Measurements from ENCODE around the gene CTPS2.

The CTPS2 gene

GRCh38 chrX:16639966-16640365, 72.5 kb downstream of the CTPS2 start:
- no CpG with 5 or more reads among the region's 6 CpGs for WGBS (ENCODE audit: extremely low coverage, insufficient coverage, low lambda C conversion rate)
- Histone ChIP-seq H3K79me2 (ENCODE audit: control insufficient read depth, insufficient read depth, low read length) (no peaks in the 10 kb centered on the region), H3K56ac (ENCODE audit: low read length) (no peak overlapping the region), H2BK5ac (ENCODE audit: low read length) (no peak overlapping the region), H4K5ac (ENCODE audit: low read length) (no peak overlapping the region), H3K4me3 (ENCODE audit: low read length) (no peak overlapping the region), H3K27me3 (ENCODE audit: insufficient read depth, low read length, poor library complexity) (no peaks in the 10 kb centered on the region), H3K27ac (ENCODE audit: low read depth, low read length) (no peak overlapping the region), H3K4me2 (ENCODE audit: low read length) (no peak overlapping the region), H3K4ac (ENCODE audit: low read depth, low read length) (no peak overlapping the region), H2AK5ac (ENCODE audit: low read length) (no peak overlapping the region), H3K79me1 (ENCODE audit: low read length) (no peaks in the 10 kb centered on the region), H3K23ac (ENCODE audit: low read length) (no peak overlapping the region), H3K18ac (ENCODE audit: low read length) (no peak overlapping the region), H2BK120ac (ENCODE audit: low read depth, low read length) (no peak overlapping the region), H3K9ac (ENCODE audit: low read length) (no peak overlapping the region), H3K36me3 (ENCODE audit: control insufficient read depth, insufficient read depth, low read length) (no peaks in the 10 kb centered on the region), H3K4me1 (ENCODE audit: control insufficient read depth, low read depth, low read length) (no peaks in the 10 kb centered on the region), H4K8ac (ENCODE audit: low read depth, low read length) (no peak overlapping the region), H2BK15ac (replicated peaks; ENCODE audit: low read depth) (no peak overlapping the region)
- DNase-seq, result no peak

- no peak overlapping the region for H3K4me3 ChIP-seq (ENCODE audit: low read length)
- WGBS (ENCODE audit: extremely low coverage, insufficient coverage, low lambda C conversion rate), result no CpG with 5 or more reads among the region's 7 CpGs
- H4K5ac ChIP-seq (ENCODE audit: low read length), result no peak overlapping the region
- no peak overlapping the region for H2AK5ac ChIP-seq (ENCODE audit: low read length)
- no peaks in the 10 kb centered on the region for H3K79me2 ChIP-seq (ENCODE audit: control insufficient read depth, insufficient read depth, low read length)
- H3K79me1 ChIP-seq (ENCODE audit: low read length), result no peaks in the 10 kb centered on the region
- no peak overlapping the region for H3K56ac ChIP-seq (ENCODE audit: low read length)
- no peak overlapping the region for H3K27ac ChIP-seq (ENCODE audit: low read depth, low read length)
- H3K18ac ChIP-seq (ENCODE audit: low read length), result no peak overlapping the region
- no peaks in the 10 kb centered on the region for H3K4me1 ChIP-seq (ENCODE audit: control insufficient read depth, low read depth, low read length)
- H3K9ac ChIP-seq (ENCODE audit: low read length), result no peak overlapping the region
- H2BK120ac ChIP-seq (ENCODE audit: low read depth, low read length), result no peak overlapping the region
- no peak overlapping the region for H3K4ac ChIP-seq (ENCODE audit: low read depth, low read length)
- H4K8ac ChIP-seq (ENCODE audit: low read depth, low read length), result no peak overlapping the region
- no peak for DNase-seq
- no peaks in the 10 kb centered on the region for H3K27me3 ChIP-seq (ENCODE audit: insufficient read depth, low read length, poor library complexity)
- no peaks in the 10 kb centered on the region for H3K36me3 ChIP-seq (ENCODE audit: control insufficient read depth, insufficient read depth, low read length)
- no peak overlapping the region for H2BK5ac ChIP-seq (ENCODE audit: low read length)
- H2BK15ac ChIP-seq (replicated peaks; ENCODE audit: low read depth), result no peak overlapping the region
- H3K4me2 ChIP-seq (ENCODE audit: low read length), result no peak overlapping the region
- no peak overlapping the region for H3K23ac ChIP-seq (ENCODE audit: low read length)
Observed at GRCh38 chrX:16638533-16638932, 73.9 kb downstream of the CTPS2 start.

GRCh38 chrX:16635596-16635995, 76.9 kb downstream of the CTPS2 start:
- Histone ChIP-seq H3K4me1 (ENCODE audit: control insufficient read depth, low read depth, low read length) (no peaks in the 10 kb centered on the region), H3K27me3 (ENCODE audit: insufficient read depth, low read length, poor library complexity) (no peaks in the 10 kb centered on the region), H3K4me3 (ENCODE audit: low read length) (no peak overlapping the region), H3K56ac (ENCODE audit: low read length) (no peak overlapping the region), H2BK15ac (replicated peaks; ENCODE audit: low read depth) (no peak overlapping the region), H2AK5ac (ENCODE audit: low read length) (no peak overlapping the region), H3K9ac (ENCODE audit: low read length) (no peak overlapping the region), H3K4ac (ENCODE audit: low read depth, low read length) (no peak overlapping the region), H2BK120ac (ENCODE audit: low read depth, low read length) (no peak overlapping the region), H2BK5ac (ENCODE audit: low read length) (no peak overlapping the region), H3K36me3 (ENCODE audit: control insufficient read depth, insufficient read depth, low read length) (no peaks in the 10 kb centered on the region), H3K79me1 (ENCODE audit: low read length) (no peaks in the 10 kb centered on the region), H3K18ac (ENCODE audit: low read length) (no peak overlapping the region), H3K79me2 (ENCODE audit: control insufficient read depth, insufficient read depth, low read length) (no peaks in the 10 kb centered on the region), H4K5ac (ENCODE audit: low read length) (no peak overlapping the region), H4K8ac (ENCODE audit: low read depth, low read length) (no peak overlapping the region), H3K4me2 (ENCODE audit: low read length) (no peak overlapping the region), H3K27ac (ENCODE audit: low read depth, low read length) (no peak overlapping the region), H3K23ac (ENCODE audit: low read length) (no peak overlapping the region)
- no peak for DNase-seq
- WGBS (ENCODE audit: extremely low coverage, insufficient coverage, low lambda C conversion rate), result no CpG with 5 or more reads among the region's 3 CpGs

- no peak overlapping the region for H3K23ac ChIP-seq (ENCODE audit: low read length)
- H4K5ac ChIP-seq (ENCODE audit: low read length), result no peak overlapping the region
- no peak overlapping the region for H2AK5ac ChIP-seq (ENCODE audit: low read length)
- H3K56ac ChIP-seq (ENCODE audit: low read length), result no peak overlapping the region
- no peak overlapping the region for H3K27ac ChIP-seq (ENCODE audit: low read depth, low read length)
- H3K4me1 ChIP-seq (ENCODE audit: control insufficient read depth, low read depth, low read length), result no peaks in the 10 kb centered on the region
- H3K27me3 ChIP-seq (ENCODE audit: insufficient read depth, low read length, poor library complexity), result no peaks in the 10 kb centered on the region
- H2BK120ac ChIP-seq (ENCODE audit: low read depth, low read length), result no peak overlapping the region
- H3K4me3 ChIP-seq (ENCODE audit: low read length), result no peak overlapping the region
- H3K36me3 ChIP-seq (ENCODE audit: control insufficient read depth, insufficient read depth, low read length), result no peaks in the 10 kb centered on the region
- no peak overlapping the region for H4K8ac ChIP-seq (ENCODE audit: low read depth, low read length)
- no peak overlapping the region for H2BK5ac ChIP-seq (ENCODE audit: low read length)
- no CpG with 5 or more reads among the region's 5 CpGs for WGBS (ENCODE audit: extremely low coverage, insufficient coverage, low lambda C conversion rate)
- no peak for DNase-seq
- H3K18ac ChIP-seq (ENCODE audit: low read length), result no peak overlapping the region
- no peaks in the 10 kb centered on the region for H3K79me1 ChIP-seq (ENCODE audit: low read length)
- no peaks in the 10 kb centered on the region for H3K79me2 ChIP-seq (ENCODE audit: control insufficient read depth, insufficient read depth, low read length)
- H3K4ac ChIP-seq (ENCODE audit: low read depth, low read length), result no peak overlapping the region
- H3K9ac ChIP-seq (ENCODE audit: low read length), result no peak overlapping the region
- no peak overlapping the region for H3K4me2 ChIP-seq (ENCODE audit: low read length)
- no peak overlapping the region for H2BK15ac ChIP-seq (replicated peaks; ENCODE audit: low read depth)
Observed at GRCh38 chrX:16635040-16635439, 77.4 kb downstream of the CTPS2 start.

GRCh38 chrX:16633754-16634153, 78.7 kb downstream of the CTPS2 start:
- Histone ChIP-seq H3K18ac (ENCODE audit: low read length) (no peak overlapping the region), H3K27ac (ENCODE audit: low read depth, low read length) (no peak overlapping the region), H3K79me2 (ENCODE audit: control insufficient read depth, insufficient read depth, low read length) (no peaks in the 10 kb centered on the region), H3K36me3 (ENCODE audit: control insufficient read depth, insufficient read depth, low read length) (no peaks in the 10 kb centered on the region), H4K8ac (ENCODE audit: low read depth, low read length) (no peak overlapping the region), H3K27me3 (ENCODE audit: insufficient read depth, low read length, poor library complexity) (no peaks in the 10 kb centered on the region), H2AK5ac (ENCODE audit: low read length) (no peak overlapping the region), H3K4me2 (ENCODE audit: low read length) (no peak overlapping the region), H3K4me3 (ENCODE audit: low read length) (no peak overlapping the region), H3K56ac (ENCODE audit: low read length) (no peak overlapping the region), H3K23ac (ENCODE audit: low read length) (no peak overlapping the region), H3K79me1 (ENCODE audit: low read length) (no peaks in the 10 kb centered on the region), H3K4ac (ENCODE audit: low read depth, low read length) (no peak overlapping the region), H4K5ac (ENCODE audit: low read length) (no peak overlapping the region), H3K4me1 (ENCODE audit: control insufficient read depth, low read depth, low read length) (no peaks in the 10 kb centered on the region), H2BK120ac (ENCODE audit: low read depth, low read length) (no peak overlapping the region), H2BK5ac (ENCODE audit: low read length) (no peak overlapping the region), H3K9ac (ENCODE audit: low read length) (no peak overlapping the region), H2BK15ac (replicated peaks; ENCODE audit: low read depth) (no peak overlapping the region)
- no CpG with 5 or more reads among the region's 4 CpGs for WGBS (ENCODE audit: extremely low coverage, insufficient coverage, low lambda C conversion rate)
- DNase-seq, result no peak

- no peak overlapping the region for H2AK5ac ChIP-seq (ENCODE audit: low read length)
- H4K5ac ChIP-seq (ENCODE audit: low read length), result no peak overlapping the region
- no peak overlapping the region for H2BK5ac ChIP-seq (ENCODE audit: low read length)
- no peak overlapping the region for H4K8ac ChIP-seq (ENCODE audit: low read depth, low read length)
- no peak overlapping the region for H2BK15ac ChIP-seq (replicated peaks; ENCODE audit: low read depth)
- no peak overlapping the region for H3K18ac ChIP-seq (ENCODE audit: low read length)
- H3K23ac ChIP-seq (ENCODE audit: low read length), result no peak overlapping the region
- no peaks in the 10 kb centered on the region for H3K36me3 ChIP-seq (ENCODE audit: control insufficient read depth, insufficient read depth, low read length)
- no peaks in the 10 kb centered on the region for H3K27me3 ChIP-seq (ENCODE audit: insufficient read depth, low read length, poor library complexity)
- H3K79me1 ChIP-seq (ENCODE audit: low read length), result no peaks in the 10 kb centered on the region
- DNase-seq, result peak; percentile 16
- no peak overlapping the region for H3K4ac ChIP-seq (ENCODE audit: low read depth, low read length)
- H3K4me3 ChIP-seq (ENCODE audit: low read length), result no peak overlapping the region
- no peaks in the 10 kb centered on the region for H3K79me2 ChIP-seq (ENCODE audit: control insufficient read depth, insufficient read depth, low read length)
- no peak overlapping the region for H3K4me2 ChIP-seq (ENCODE audit: low read length)
- H3K27ac ChIP-seq (ENCODE audit: low read depth, low read length), result peak overlapping the region; percentile 19
- WGBS (ENCODE audit: extremely low coverage, insufficient coverage, low lambda C conversion rate), result no CpG with 5 or more reads among the region's 4 CpGs
- no peak overlapping the region for H2BK120ac ChIP-seq (ENCODE audit: low read depth, low read length)
- peaks cover 2% of the 10 kb centered on the region for H3K4me1 ChIP-seq (ENCODE audit: control insufficient read depth, low read depth, low read length)
- no peak overlapping the region for H3K9ac ChIP-seq (ENCODE audit: low read length)
- no peak overlapping the region for H3K56ac ChIP-seq (ENCODE audit: low read length)
Observed at GRCh38 chrX:16629909-16630308, 82.6 kb downstream of the CTPS2 start.

All from mesendoderm (in vitro differentiated cells).